NCI-H69 (cell line): ENCODE results near the gene RTKN.
A peak's percentile ranks its signal among the peaks of the same experiment; 100 is the strongest.

ENCODE experiments used
- DNase-seq: peaks from one replicate; lab custom pipeline; 2025; lab: John Stamatoyannopoulos, UW

The RTKN gene

DNA sequence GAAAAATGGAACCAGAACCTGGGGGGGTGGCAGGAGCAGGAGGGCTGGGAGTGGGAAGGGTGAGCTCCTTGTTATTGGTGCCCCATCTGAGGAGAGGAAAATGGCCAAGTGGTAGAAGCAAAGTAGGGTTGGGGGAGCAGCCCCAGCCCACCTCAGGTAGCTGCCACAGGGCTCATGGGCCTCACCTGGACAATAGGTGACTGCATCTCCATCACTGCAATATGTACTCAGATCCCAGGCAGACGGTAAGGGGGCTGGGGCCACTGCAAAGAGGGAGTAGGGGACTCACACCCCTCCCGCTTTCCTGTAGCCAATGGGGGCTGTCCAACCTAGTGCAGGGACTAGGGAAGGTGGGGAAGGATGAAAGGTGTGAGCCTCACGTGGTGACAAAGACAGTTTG lies 24.5 kb downstream of the RTKN start:
- no peak for DNase-seq

DNA sequence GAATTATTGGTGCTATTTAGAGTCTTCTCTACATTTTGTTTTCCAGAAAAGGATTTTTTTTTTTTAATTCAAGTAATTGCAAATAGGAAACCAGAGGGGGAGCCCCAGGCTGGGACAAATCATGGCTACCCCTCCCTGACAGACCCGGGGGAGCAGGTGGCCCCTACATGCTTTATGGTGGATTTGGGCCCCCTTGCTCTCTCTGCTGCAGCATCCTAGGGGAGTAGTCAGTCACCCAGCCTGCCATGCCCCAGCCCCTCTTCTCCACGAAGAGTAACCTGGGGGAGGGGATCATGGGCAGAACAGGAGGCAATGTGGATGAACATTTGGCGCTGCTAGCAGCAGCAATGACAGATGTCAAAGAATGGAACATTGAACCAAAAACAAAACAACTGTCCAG lies 25.0 kb downstream of the RTKN start:
- DNase-seq, result no peak

DNA sequence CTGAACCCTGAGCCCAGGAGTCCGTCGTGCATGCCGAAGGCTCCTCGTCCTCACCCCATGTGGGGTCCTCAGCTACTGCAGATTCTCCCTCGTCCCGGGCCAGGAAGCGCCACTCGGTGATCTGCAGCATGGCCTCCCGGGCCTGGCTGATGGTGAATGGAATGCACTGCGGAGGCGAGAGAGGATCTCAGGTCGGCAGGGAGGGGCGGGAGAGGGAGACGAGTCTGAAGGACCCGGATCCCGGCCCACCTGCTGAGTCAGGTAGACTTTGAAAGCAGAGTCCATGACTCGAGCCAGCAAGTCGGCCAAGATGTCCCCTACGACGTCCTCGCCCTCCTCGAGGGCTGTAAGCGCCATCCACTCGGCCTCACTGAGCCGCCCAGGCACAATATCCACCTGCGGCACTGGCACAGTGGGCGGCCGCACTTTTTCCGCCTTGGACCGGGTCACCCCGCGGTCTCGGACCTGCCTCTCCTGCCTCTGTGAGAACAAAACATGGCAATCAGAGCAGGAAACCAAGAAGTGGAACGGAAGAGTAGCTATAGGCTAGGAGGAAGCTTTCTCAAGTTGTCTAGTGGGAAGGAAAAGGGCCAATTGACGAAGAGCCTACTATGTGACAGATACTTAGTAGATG lies 25.9 kb downstream of the RTKN start:
- peak; percentile 49 for DNase-seq

DNA sequence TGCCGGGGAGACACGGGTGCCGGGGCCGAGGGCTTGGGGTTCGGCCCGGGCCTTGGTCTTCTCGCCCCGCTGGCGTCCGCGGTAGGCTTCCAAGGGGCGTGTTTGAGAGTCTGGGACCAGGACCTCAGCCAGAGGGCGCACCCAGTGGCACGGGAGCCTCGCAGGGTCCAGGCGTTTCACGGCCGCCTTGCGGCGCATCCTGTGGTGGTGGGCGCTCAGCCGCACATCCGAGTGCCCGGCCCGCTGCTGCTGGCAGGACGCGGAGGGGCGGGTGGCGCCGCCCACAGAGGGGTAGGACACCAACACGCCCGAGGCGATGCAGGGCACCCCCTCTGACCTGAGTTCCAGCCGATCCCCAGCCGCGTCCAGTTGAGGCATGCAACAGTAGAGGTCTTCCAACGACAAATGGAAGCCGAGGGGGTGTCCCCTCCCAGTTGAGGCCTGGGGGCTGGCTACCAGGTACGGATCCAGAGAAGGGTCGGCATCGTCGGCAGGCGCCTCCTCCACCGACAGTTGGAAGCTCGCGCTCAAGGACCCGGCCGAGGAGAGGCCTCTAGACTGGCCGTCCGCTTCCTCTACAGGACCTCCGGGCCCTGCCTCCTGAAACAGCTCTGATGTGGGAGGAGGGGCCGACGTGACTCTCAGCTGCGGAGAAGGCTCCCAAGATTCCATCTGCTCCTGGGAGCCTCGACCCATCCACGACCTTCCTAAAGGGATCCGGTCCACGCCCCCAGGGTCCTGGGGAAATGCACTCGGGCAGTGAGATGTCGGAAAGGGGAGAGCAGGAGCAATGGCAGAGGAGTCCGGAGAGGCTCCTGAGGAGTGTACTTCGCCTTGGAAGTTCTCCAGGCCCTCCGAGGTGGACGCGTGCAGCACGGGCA lies 26.6 kb downstream of the RTKN start:
- DNase-seq, result peak; percentile 40

DNA sequence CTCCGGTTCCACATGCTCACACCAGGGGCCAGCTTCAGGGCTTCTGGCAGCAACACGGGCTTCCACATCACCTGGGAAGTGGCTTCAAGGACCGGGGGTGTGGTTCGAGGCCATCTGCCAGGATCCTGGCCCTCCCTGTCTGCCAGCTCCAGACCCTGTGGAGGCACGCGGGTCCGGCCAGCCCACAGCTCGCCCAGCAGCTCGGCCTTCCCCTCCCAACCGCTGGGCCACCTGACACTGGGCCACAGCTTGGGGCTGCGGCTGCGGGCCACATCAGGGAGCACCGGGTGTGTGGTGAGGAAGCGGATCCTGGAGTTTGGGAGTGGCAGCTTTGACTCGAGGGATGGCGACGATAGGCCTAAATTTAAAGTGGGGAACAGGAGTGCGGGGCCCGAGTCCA lies 27.3 kb downstream of the RTKN start:
- no peak for DNase-seq

DNA sequence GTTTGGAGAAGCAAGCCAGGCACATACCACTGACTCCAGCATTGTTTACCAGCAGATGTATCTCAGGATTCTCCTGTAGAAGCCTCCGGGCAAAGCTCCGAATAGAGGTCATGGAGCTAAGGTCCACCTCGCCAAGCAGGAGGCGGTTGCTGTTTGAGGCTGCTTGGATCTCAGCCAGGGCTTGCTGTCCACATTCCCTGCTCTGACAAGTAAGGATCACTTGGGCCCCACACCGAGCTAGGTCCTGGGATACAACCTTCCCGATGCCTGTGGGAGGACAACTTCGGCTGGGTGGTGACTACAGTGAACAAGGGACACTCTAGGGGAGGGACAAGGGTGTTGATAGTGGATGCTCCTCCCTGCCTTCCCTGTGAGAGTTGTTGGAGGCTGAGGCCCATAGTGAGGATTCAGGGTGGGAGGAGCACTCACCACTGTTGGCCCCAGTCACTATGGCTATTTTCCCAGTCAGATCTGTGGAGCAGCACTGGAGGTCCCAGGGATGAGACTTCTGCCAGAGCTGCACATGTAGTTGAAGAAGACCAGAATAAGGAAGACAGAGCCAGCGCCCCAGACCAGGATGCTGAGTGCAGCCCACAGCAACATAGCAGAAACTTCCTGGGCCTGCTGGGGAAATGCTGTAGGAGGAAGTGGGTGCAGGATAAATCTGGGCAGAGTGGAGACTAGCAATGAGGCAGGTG lies 28.6 kb downstream of the RTKN start:
- no peak for DNase-seq

DNA sequence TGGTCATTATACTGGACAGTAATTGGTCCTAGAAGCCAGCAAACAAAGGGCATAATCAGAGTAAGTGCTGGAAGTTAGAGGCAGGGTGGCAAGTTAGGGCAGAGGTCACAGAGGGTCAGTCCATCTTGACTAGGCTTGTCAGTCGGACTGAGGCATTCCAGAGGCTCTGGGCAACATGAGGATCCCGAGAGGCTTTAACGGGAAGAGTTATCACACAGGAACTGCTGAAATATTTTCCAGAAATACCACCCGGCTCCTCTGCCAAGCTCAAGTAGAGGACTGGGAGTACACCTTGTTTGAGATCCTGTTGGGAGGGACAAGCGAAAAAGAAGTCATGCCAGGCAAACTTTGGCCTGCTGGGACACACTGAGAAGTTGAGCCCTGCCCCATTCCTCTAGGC lies 34.1 kb downstream of the RTKN start:
- no peak for DNase-seq

DNA sequence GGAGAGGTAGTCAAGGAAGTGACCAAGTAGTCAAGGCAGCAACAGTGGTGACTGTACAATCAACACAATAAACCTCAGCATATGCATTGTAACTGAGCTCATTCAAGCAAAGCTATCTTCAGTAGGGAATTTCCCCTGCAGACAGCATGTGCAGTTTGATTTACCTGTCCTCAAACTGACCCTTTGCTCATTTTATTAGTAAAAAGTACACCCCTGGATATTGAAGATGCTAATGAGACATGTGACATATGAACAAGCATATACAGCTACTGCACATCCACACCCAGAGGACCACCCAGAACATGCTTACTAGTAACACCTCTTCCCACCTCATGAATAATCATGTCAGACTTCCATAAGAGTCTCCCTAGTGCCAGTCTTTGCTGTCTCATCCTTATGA lies 35.7 kb downstream of the RTKN start:
- no peak for DNase-seq

DNA sequence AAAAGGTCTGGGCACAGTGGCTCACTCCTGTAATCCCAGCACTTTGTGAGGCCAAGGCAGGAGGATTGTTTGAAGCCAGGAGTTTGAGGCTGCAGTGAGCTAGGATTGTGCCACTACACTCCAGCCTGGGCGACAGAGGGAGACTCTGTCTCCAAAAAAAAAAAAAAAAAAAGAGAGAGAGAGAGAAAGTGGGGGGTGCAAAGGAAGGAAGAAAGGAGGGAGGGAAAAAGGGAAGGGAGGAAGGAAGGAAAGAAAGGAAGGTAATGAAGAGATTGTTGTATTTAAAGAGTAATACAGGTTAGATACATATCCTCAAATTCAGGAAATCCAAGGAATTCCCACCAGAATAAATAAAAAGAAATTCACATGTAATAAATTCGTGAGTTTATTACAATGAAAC lies 39.8 kb downstream of the RTKN start:
- DNase-seq, result no peak

DNA sequence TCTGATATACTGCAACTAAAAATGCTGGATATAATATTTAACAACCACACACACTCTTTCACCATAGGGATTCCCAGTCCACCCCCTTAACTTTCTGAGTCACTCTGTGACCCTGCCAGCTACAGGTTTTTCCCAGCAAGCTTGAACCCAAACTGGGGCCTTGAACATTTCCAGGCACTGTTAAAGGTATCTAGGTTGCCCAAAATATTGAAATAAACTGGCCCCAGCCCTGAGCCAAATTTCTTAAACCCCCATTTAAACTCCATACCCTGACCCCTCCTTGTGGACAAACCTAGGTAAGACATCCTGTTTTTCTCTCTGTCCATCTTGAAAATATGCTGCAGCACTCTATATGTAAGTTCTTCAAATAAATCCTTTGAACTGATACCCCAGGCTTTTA lies 42.0 kb downstream of the RTKN start:
- DNase-seq, result peak; percentile 34

DNA sequence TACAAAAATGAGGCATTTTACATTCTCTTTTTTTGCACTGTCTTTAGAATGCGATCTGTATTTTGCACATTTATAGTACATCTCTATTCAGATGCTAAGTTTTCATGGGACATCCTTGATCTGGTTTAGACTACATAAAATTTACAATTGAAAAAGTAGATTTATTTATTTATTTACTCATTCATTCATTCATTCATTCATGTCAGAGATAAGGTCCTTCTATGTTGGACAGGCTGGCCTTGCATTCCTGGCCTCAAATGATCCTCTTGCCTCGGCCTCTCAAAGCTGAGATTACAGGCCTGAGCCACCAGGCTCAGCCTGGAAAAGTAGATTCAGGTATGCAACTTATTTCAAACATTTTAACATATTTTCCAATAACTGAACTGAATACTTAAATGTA lies 45.6 kb downstream of the RTKN start:
- DNase-seq, result no peak

DNA sequence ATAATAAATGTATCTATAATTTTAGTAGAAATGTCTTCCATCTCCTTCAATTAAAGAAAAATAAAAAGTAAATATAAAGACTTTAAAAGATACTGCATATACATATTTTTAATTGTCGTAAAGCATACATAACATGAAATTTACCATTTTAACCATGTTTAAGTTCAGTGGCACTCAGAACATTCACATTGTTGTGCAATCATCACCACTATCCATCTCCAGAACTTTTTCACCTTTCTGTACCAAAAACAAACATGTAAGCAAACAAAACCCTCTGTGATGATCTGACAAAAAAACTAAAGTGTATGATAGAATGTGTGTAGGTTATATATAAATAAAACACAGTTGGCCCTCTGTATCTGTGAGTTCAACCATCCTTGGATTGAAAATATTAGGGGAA lies 48.2 kb downstream of the RTKN start:
- DNase-seq, result no peak

DNA sequence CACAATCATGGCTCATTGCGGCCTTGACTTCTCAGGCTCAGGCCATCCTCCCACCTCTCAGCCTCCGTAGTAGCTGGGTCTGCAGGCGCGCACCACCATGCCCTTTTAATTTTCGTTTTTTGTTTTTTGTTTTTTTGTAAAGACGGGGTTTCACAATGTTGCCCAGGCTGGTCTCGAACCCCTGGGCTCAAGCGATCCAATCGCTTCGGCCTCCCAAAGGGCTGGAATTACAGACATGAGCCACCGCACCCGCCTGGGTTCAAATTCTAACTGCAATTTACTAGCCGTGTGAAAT lies 49.3 kb downstream of the RTKN start:
- DNase-seq, result no peak

DNA sequence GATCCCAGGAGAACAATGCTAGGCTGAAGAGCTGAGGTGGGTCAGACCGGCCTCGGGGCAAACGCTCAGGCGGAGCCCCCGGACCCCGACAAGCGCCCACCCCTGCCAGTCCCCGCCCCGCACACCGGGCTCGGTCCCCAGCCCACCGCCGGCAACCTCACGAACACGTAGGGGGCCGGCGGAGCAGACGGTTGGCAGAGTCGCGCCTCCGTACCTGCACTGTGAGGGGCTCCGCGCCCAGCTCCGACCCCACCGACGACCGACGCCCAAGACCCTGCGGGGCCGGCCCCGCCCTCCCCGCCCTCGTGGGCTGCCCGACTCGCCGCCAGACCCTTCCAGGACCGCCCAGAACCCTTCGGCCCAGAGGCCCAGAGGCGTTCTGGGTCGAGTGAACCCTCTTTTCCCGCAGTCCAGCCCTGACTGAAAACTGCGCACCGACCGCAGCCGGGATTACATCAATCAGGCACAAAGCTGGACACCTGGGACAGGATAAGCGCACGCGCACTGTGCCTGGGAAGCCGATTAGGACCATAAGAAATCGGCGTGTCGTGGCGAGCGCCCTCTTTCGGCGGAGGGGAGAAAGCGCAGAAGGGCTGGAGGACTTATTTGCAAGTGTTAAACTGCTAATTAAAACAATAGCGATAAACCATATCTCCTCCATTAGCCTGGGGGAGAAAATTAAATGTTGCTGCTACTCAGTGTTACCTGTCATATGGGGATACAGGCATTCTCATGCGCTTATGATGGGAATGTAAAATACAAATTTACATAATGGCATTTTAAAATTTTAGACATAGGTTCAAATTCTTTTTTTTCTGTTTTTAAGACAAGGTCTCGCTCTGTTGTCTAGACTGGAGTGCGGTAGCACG lies 49.9 kb downstream of the RTKN start:
- peak; percentile 84 for DNase-seq

DNA sequence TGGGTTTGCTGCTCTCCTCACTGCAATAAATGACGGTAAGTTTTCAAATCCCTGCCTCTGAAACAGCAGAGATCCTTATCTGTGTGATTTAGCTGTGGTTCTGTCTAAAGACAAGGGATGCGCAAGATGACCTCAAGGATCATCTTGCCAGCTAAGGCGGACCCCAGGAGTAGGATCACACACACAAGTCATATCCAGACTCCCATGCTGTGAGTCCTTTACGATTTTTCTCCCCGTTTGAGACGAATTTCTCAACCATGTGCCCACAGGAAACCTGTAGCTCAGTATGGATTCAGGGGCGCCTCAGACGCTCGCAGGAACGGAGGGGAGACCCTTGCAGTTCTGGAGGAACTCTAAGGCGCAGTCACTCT lies 50.5 kb downstream of the RTKN start:
- DNase-seq, result peak; percentile 43

DNA sequence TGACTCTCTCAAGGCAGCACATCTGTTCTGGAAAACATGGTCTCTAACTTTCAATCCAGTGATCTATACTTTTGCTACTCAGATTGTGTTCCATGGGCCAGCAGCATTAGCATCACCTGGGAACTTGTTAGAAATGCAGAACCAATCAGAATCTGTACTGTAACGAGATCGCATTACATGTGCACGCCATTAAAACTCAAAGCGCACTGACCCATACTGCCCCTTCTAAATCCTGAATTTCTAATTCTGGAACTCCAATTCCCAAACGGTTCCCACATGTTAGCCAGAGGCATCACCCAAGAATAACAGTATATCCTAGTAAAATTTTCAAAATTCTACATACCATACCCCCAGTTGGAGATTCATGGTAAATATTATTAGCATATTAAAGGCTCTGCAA lies 51.1 kb downstream of the RTKN start:
- DNase-seq, result no peak

DNA sequence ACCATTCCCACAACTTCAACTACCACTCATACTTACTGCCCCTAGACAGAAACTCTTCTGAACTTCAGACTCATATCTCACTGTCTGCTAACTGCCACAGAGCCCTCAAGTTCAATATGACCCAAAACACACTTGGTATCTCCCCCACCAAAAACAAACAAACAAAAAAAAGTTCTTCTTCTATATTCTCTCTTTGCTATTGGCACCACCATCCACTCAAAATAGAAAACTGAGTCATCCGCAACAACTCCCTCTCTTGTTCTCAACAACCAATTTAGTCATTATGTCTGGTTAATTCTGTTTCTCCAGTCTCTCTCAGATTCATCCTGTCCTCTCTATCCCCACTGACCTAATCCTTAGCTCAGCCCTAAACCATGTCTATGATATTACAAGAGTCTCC lies 54.4 kb downstream of the RTKN start:
- DNase-seq, result no peak

DNA sequence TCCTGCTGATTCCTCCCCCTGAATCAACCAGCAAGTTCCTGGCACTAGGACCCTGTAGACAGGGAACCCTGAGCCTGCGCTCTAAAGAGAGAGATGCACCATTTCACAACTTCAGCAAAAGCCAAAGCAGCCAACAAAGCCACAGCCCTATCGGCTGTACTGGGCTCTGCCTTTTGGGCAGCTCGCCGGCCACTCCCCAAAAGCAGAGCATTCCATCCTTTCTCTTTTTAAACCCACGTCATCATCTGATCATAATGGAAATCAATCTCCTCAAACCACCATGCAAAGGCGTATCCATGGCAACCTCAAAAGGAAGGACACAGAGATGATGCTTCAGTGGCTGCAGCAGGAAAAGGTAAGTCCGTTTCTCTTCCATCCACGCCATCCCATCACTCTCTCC lies 56.3 kb downstream of the RTKN start:
- no peak for DNase-seq

DNA sequence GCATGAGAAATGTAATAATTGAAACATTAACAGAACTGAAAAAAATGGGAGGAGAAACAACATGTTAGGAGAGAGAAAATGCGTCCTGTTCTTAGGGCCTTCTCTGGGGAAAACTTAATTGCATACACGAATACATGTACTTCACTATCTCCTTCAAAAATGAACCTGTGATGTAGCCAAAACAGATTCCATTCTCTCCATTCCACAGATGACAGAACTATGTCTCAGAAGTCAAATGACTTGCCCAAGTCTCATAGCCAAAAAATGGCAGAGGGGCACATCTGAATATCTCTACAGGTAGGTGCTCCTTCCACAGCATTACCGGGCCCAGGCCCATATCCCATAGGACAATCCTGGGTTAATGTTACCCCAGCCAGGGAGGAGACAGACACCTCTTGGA lies 57.7 kb downstream of the RTKN start:
- no peak for DNase-seq

DNA sequence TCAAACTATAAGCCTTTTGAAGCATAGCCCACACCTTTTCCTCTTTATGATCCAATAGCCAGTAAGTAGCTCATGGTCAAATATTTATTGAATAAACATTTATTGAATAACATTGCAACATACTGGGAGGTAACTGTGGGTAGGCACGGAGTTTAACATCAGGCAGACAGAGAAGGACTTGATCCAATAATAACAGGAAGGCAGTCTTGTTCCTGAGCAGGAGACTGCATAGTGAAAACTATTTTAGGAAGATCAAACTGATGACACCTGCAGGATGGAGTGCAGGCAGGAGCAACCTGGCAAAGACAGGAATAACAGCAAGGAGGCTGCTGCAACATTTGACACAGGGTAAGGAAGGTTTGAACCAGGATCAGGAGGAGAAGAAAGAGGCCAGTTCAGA lies 58.5 kb downstream of the RTKN start:
- DNase-seq, result no peak

DNA sequence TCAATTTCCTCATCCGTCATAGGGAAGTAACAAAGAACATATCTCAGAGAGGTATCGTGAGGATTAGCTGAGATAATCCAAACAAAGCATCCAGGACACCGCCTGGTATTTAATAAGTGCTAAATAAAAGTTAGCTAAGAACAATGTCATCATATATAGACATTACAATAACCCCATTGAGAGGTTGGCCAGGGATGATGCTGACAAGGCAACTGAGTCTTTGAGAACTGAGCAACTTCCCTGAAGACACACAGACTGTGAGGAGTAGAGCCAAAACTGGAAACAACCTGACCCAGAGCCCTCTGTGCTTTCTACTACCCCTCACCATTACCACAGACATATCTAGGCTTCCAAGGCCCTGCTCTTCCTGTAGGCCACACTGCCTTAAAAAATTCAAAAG lies 60.0 kb downstream of the RTKN start:
- DNase-seq, result no peak
